Mesenchymal stem cell (in vitro differentiated cells and primary cell): Measurements from ENCODE around the gene SCN8A.

Experiments used
- DNase-seq: peaks from one replicate; pipeline ENCODE4 v3.0.0-alpha.2; 2013
- H2AFZ ChIP-seq: one replicate; pipeline ENCODE4 v1.6.1; 2013; ENCODE audit warnings: low read depth, mild to moderate bottlenecking, control low read depth, inconsistent platforms, low read length, moderate library complexity
- H2AK5ac ChIP-seq: 2 replicates; pipeline ENCODE4 v1.6.1; 2013; ENCODE audit warnings: low read length, moderate library complexity, mild to moderate bottlenecking, inconsistent platforms; ENCODE audit not compliant: severe bottlenecking
- H2BK120ac ChIP-seq: one replicate; pipeline ENCODE4 v1.6.1; 2013; ENCODE audit warnings: low read depth, mild to moderate bottlenecking, inconsistent platforms, low read length, moderate library complexity
- H2BK12ac ChIP-seq, 2 experiments: one replicate each; pipeline ENCODE4 v1.6.1; 2013; ENCODE audit warnings: inconsistent platforms in 2 of 2, low read length in 2 of 2, mild to moderate bottlenecking in 2 of 2, moderate library complexity in 2 of 2, control low read depth in 1 of 2
- H2BK15ac ChIP-seq: one replicate; pipeline ENCODE4 v1.6.1; 2013; ENCODE audit warnings: mild to moderate bottlenecking, low read depth, inconsistent platforms; ENCODE audit not compliant: poor library complexity, severe bottlenecking
- H2BK5ac ChIP-seq: 2 replicates; pipeline ENCODE4 v1.6.1; 2013; ENCODE audit warnings: low read depth, mild to moderate bottlenecking, low read length, control low read depth, inconsistent platforms; ENCODE audit not compliant: poor library complexity, severe bottlenecking
- H3K14ac ChIP-seq, 2 experiments: one replicate each; pipeline ENCODE4 v1.6.1; 2013; ENCODE audit warnings: inconsistent platforms in 2 of 2, low read length in 2 of 2, control low read depth in 1 of 2, mild to moderate bottlenecking in 1 of 2, moderate library complexity in 1 of 2
- H3K18ac ChIP-seq, 2 experiments: one replicate each; pipeline ENCODE4 v1.6.1; 2013; ENCODE audit warnings: inconsistent platforms in 2 of 2, low read length in 2 of 2, control low read depth in 1 of 2, low read depth in 1 of 2, mild to moderate bottlenecking in 1 of 2
- H3K23ac ChIP-seq, 2 experiments: one replicate each; pipeline ENCODE4 v1.6.1; 2013; ENCODE audit warnings: inconsistent platforms in 2 of 2, low read length in 2 of 2, mild to moderate bottlenecking in 2 of 2, moderate library complexity in 2 of 2, control low read depth in 1 of 2
- H3K27ac ChIP-seq: 2 replicates; pipeline ENCODE4 v1.5.1; 2013; ENCODE audit warnings: mild to moderate bottlenecking, moderate library complexity, low read length, control low read depth, inconsistent platforms; ENCODE audit not compliant: poor library complexity, severe bottlenecking
- H3K27me3 ChIP-seq, 2 experiments: 2 replicates each; pipeline versions ENCODE4 v1.6.1 to v1.7.0; 2013; ENCODE audit warnings: low read length in 2 of 2, mild to moderate bottlenecking in 2 of 2, moderate library complexity in 2 of 2, control low read depth in 1 of 2, inconsistent platforms in 1 of 2; ENCODE audit not compliant: control insufficient read depth in 1 of 2, insufficient read depth in 1 of 2
- H3K36me3 ChIP-seq, 2 experiments: 2 replicates each; pipeline versions ENCODE4 v1.6.1 to v1.7.0; 2013; ENCODE audit warnings: low read length in 2 of 2, control low read depth in 1 of 2, inconsistent platforms in 1 of 2, low read depth in 1 of 2, mild to moderate bottlenecking in 1 of 2; ENCODE audit not compliant: insufficient read depth in 2 of 2, control insufficient read depth in 1 of 2
- H3K4ac ChIP-seq, 2 experiments: one replicate each; pipeline ENCODE4 v1.6.1; 2013; ENCODE audit warnings: inconsistent platforms in 2 of 2, low read length in 2 of 2, mild to moderate bottlenecking in 2 of 2, moderate library complexity in 2 of 2, control low read depth in 1 of 2, low read depth in 1 of 2
- H3K4me1 ChIP-seq: 2 replicates; pipeline ENCODE4 v1.6.1; 2013; ENCODE audit warnings: low read depth, low read length, control low read depth; ENCODE audit not compliant: control insufficient read depth, insufficient read depth
- H3K4me2 ChIP-seq: 2 replicates; pipeline ENCODE4 v1.6.1; 2013; ENCODE audit warnings: low read length, mild to moderate bottlenecking, inconsistent platforms; ENCODE audit not compliant: poor library complexity, severe bottlenecking
- H3K4me3 ChIP-seq, 2 experiments: 2 replicates each; pipeline versions ENCODE4 v1.5.1 to v1.7.0; 2013; ENCODE audit warnings: low read length in 2 of 2, mild to moderate bottlenecking in 2 of 2, control low read depth in 1 of 2, low read depth in 1 of 2; ENCODE audit not compliant: insufficient read depth in 1 of 2
- H3K79me1 ChIP-seq: replicated peaks from 2 replicates; pipeline ENCODE4 v1.6.1; 2013; ENCODE audit warnings: mild to moderate bottlenecking, control low read depth, low read length, inconsistent platforms; ENCODE audit not compliant: poor library complexity, severe bottlenecking
- H3K9ac ChIP-seq: 2 replicates; pipeline ENCODE4 v1.7.0; 2013; ENCODE audit warnings: mild to moderate bottlenecking, low read length, moderate library complexity
- H3K9me3 ChIP-seq: 2 replicates; pipeline ENCODE4 v1.7.0; 2013; ENCODE audit warnings: mild to moderate bottlenecking, low read length; ENCODE audit not compliant: control insufficient read depth
- H4K8ac ChIP-seq: one replicate; pipeline ENCODE4 v1.6.1; 2013; ENCODE audit warnings: inconsistent platforms, mild to moderate bottlenecking, low read length, moderate library complexity
- H4K91ac ChIP-seq: one replicate; pipeline ENCODE4 v1.6.1; 2013; ENCODE audit warnings: mild to moderate bottlenecking, low read length, inconsistent platforms
- WGBS: methylation state at CpG from one replicate; pipeline ENCODE4 v1.1.7; 2013; ENCODE audit warnings: mixed read lengths; 5-methylcytosine and 5-hydroxymethylcytosine counted together

Gene SCN8A

DNA sequence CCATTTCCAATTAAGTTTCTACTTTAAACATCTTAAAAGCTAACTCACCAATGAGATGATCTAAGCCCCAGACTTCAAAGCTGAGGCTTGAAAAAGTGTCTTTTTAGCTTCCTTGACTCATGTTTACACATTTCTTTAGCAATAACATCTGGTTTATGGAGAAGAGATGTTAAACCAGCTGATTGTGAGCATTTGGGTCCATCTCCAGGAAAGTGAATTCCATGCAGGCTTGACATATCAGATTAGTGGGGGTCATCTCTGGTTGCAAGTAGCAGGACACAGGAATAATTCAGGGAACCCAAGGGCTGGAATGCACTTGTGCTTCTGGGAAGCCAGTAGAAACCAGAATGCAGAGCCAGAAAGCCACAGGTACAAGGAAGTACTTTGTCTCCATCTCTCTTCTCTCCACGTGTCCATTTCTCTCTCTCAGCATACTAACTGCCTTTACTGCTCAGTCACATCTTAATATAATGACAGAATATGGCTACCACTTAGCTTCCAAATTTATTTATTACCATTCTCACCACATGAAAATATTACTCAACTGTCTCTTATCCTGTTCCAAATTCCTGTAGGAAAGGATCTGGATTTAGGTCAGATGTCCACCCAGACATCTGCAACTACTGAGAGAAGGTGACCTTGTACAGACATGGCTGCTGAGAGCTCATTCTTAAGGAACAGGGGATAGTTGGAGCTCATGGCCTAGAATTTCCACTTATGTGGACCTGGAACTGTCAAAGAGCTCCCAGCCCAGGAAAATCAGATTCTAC is 104.4 kb downstream of the SCN8A start:
- Histone ChIP-seq H3K9ac (no peak overlapping the region), H2AK5ac (no peak overlapping the region), H4K8ac (no peak overlapping the region), H3K14ac (no peak overlapping the region), H3K27me3 (peaks cover 0 to 4% of the 10 kb centered on the region in 2 experiments), H3K4ac (no peak overlapping the region), H3K23ac (no peak overlapping the region), H3K4me1 (no peaks in the 10 kb centered on the region), H4K91ac (no peak overlapping the region), H2BK12ac (no peak overlapping the region), H3K18ac (no peak overlapping the region), H3K9me3 (no peaks in the 10 kb centered on the region), H3K27ac (no peak overlapping the region), H2BK5ac (no peak overlapping the region), H2BK15ac (no peak overlapping the region), H3K4me2 (no peak overlapping the region), H2AFZ (no peak overlapping the region), H3K36me3 (peaks cover 0 to 31% of the 10 kb centered on the region in 2 experiments), H3K79me1 (no peaks in the 10 kb centered on the region), H3K4me3 (no peak overlapping the region), H2BK120ac (no peak overlapping the region)
- 82% methylated on average over 1 of the region's 1 CpG for WGBS
- DNase-seq = no peak

DNA sequence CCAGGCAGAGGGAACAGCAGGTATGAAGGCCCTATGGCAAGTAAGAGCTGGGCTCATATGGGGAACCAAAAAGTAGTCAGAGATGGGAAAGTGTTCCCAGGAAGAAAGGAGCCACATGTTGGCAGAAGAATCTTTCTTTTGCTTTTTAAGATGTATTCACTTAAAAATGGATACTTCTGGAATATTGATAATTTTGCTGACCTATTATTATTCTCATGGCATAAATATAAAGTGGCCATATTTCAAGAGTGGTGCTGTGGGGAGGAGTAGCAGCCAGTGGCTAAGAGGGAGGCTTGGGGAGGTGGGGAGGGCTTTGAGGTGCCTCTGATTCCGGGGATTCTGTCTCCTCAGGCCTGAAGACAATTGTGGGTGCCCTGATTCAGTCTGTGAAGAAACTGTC is 108.2 kb downstream of the SCN8A start:
- no peak overlapping the region for H2AK5ac ChIP-seq

DNA sequence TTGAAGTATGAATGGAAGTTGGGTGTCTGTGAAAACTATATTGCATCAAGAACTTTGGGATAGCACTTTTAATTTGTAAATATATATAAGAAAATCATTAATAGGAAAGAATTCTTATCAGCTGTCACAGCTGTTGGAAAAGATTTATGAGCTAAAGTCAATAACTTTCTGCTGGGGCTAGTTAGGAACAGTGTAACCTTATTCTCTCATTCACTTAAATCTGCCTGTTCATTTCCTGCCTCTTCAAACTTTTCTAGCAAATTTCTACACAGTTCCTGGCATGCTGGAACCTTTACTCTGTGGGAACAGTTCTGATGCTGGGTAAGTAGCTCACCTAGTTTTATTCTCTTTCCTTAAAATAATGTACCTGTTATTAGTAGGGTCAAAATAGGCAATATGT is 109.9 kb downstream of the SCN8A start:
- Histone ChIP-seq H2AK5ac (no peak overlapping the region), H3K4me1 (no peaks in the 10 kb centered on the region), H2BK15ac (no peak overlapping the region), H4K8ac (no peak overlapping the region), H2BK12ac (no peak overlapping the region), H3K4me2 (no peak overlapping the region), H3K9ac (no peak overlapping the region), H3K9me3 (no peaks in the 10 kb centered on the region), H2BK5ac (no peak overlapping the region), H4K91ac (no peak overlapping the region), H3K4ac (no peak overlapping the region), H3K36me3 (peaks cover 0 to 43% of the 10 kb centered on the region in 2 experiments), H3K23ac (no peak overlapping the region), H3K79me1 (no peaks in the 10 kb centered on the region), H3K14ac (no peak overlapping the region), H2AFZ (no peak overlapping the region), H3K4me3 (no peak overlapping the region), H3K18ac (no peak overlapping the region), H2BK120ac (no peak overlapping the region), H3K27ac (no peak overlapping the region), H3K27me3 (no peaks in the 10 kb centered on the region)
- no peak for DNase-seq

More for the DNA sequence above, 108.2 kb downstream of the SCN8A start:
- Histone ChIP-seq H2BK120ac (no peak overlapping the region), H3K4me2 (no peak overlapping the region), H3K9ac (no peak overlapping the region), H2BK12ac (no peak overlapping the region), H4K91ac (no peak overlapping the region), H2BK15ac (no peak overlapping the region), H3K23ac (no peak overlapping the region), H2AFZ (no peak overlapping the region), H3K4me1 (no peaks in the 10 kb centered on the region), H3K79me1 (no peaks in the 10 kb centered on the region), H3K27ac (no peak overlapping the region), H3K27me3 (no peaks in the 10 kb centered on the region), H3K18ac (no peak overlapping the region), H3K4me3 (no peak overlapping the region), H3K4ac (no peak overlapping the region), H4K8ac (no peak overlapping the region), H2BK5ac (no peak overlapping the region), H3K14ac (no peak overlapping the region), H3K9me3 (no peaks in the 10 kb centered on the region), H3K36me3 (peaks cover 0 to 40% of the 10 kb centered on the region in 2 experiments)
- 100% methylated on average over 1 of the region's 1 CpG for WGBS
- DNase-seq = no peak

DNA sequence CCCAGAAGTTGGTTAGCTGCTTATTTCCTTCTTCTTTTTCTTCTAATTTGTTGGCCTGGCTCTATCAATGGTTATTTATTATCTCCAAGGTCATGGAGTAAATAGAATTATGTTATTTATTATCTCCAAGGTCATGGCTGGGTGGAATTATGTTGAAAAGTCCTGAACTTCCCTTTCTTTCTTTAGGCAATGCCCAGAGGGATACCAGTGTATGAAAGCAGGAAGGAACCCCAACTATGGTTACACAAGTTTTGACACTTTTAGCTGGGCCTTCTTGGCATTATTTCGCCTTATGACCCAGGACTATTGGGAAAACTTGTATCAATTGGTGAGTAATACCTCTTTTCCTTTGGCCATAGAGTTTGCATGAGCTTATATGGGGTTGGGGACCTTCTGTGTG is 111.6 kb downstream of the SCN8A start:
- Histone ChIP-seq H3K4me3 (no peak overlapping the region), H3K14ac (no peak overlapping the region), H2AFZ (no peak overlapping the region), H4K8ac (no peak overlapping the region), H3K23ac (no peak overlapping the region), H3K4me1 (no peaks in the 10 kb centered on the region), H3K9ac (no peak overlapping the region), H2BK5ac (no peak overlapping the region), H3K79me1 (no peaks in the 10 kb centered on the region), H2BK120ac (no peak overlapping the region), H2BK12ac (no peak overlapping the region), H3K27me3 (no peaks in the 10 kb centered on the region), H2BK15ac (no peak overlapping the region), H2AK5ac (no peak overlapping the region), H3K18ac (no peak overlapping the region), H3K4me2 (no peak overlapping the region), H4K91ac (no peak overlapping the region), H3K9me3 (no peaks in the 10 kb centered on the region), H3K27ac (no peak overlapping the region), H3K36me3 (peaks cover 0 to 59% of the 10 kb centered on the region in 2 experiments), H3K4ac (no peak overlapping the region)
- DNase-seq = no peak
- 100% methylated on average over 1 of the region's 1 CpG for WGBS
